Fibroblast of the conjunctiva (primary cell): ENCODE measurements around the gene ZHX3.

Experiments used
- DNase-seq: peaks from one replicate; pipeline ENCODE4 v3.0.0-alpha.2; 2010; ENCODE audit warnings: low read depth

Gene ZHX3

DNA sequence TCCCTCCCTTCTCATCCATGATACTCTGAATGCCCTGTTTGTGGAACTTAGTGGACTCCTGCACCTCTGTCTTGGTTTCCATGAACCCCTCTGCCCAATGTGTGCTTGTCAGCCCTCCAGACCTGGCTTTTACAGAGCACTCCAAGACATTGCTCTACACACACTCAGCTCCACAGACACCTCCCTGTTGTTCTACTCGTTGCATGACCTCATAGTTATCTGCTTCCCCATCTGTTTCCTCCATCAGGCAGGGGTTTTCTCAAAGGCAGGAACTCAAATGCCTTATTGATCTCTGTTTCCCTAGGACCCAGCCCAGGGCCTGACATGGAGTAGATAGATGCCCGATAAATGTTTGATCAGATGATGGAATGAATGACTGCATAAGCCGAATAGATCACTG lies 166.9 kb downstream of the ZHX3 start:
- no peak for DNase-seq

DNA sequence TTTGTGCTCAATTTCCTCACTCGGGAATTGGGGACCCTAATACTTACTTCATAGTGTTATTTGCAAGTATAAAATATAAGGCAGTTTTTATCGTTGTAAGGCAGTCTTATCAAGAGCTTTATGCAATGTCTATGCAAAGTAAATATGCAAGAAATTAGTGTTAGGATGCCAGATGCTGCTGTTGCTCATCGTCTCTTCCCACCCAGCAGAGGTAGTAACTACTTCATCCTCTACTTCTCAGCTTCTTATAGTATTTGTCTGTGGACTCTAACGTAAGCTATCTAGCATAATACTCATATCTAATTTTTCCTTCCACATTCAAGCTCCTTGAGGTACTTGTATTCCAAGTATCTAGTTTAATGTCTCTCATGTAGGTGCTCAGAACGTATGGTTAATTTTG lies 168.6 kb downstream of the ZHX3 start:
- DNase-seq: no peak

DNA sequence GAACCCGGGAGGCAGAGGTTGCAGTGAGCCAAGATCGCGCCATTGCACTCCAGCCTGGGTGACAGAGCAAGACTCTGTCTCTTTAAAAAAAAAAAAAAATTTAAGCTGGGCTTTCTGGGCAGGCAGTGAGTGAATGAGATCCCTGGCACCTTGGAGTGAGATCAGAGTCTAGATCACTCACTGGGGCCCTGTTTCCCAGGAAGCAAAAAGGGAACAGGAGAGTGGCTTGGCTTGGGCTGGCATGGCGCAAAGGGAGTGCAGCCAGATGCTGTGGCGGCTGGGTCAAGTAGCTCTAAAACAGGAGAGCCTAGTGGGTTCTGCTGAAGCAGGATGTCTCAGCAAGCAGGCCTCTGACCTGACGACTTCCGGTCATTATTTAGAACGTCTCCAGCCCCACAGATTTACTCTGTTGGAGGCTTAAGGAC lies 169.8 kb downstream of the ZHX3 start:
- DNase-seq: no peak

DNA sequence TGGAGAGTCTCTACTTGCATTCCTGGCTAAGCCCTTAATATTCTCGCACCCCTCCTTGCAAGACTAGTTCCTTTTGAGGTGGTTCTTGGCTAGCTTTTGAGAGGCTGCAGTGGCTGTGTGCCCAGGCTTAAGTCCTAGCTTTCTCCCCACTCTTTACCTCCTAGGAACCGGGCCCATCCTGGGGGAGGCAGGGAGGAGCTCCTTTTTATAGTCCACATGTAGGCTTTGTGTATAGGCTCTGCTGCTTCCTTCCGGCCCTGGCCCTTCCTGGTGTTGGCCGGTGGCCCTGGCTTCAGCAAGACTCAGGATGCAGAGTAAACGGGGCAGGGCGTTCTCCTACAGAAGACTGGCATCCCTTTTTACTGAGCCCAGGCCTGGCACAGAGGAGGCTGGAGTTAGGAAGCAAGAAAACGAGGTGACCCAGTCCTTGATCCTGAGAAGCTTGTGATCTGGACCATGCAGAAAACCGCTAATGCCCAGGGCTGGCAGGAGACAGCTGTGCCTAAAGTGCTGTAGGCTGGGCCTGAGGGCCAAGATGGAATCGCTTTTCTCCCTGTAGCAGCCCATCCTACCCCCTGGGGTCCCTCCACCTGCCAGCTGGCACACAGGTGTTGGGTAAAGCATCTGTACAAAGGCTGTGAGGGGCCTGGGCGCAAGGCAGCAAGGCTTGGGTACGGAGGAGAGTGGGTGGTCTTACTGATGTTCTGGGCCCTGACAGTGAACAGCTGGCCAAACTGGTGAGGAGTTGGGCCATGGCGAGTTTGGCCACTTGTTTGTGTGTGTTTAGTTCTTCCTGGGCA lies 171.5 kb downstream of the ZHX3 start:
- no peak for DNase-seq

DNA sequence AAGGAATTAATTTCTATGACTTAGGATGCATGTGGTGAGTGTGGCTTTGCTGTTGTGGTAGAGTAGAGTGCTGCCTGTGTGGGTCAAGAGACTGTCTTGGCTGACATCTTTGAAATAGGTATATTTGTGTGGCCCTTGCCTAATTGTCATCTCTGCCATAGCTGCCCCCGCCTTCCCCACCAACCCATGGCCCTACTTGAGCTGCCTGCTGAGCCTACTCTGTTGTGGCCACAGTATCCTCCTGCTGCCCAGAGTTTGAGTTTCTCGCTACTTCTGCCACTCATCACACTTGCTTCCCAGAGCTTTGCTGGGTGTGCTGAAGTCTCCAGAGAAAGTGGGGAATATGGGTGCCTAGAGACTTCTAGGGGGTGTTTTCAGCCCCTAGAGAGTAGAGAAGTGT lies 172.2 kb downstream of the ZHX3 start:
- no peak for DNase-seq

DNA sequence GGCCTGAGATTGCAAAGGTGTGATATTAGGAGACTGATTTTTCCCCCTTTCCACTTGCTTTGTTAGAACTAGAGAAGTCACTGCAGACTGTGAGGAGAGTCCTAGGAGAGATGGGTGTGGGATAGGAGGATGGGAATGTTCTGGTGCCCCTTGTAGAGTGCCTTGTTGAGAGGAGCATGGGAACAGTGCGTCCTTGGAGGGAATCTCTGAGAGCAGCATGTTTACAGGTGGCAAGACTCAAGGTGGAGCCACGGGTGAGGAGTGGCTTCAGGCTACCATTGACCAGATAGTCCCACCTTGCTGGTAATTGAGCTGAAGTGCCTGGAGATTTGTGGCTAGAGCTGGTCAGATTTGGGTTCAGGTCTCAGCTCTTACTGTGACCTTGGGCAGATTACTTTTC lies 174.2 kb downstream of the ZHX3 start:
- no peak for DNase-seq

DNA sequence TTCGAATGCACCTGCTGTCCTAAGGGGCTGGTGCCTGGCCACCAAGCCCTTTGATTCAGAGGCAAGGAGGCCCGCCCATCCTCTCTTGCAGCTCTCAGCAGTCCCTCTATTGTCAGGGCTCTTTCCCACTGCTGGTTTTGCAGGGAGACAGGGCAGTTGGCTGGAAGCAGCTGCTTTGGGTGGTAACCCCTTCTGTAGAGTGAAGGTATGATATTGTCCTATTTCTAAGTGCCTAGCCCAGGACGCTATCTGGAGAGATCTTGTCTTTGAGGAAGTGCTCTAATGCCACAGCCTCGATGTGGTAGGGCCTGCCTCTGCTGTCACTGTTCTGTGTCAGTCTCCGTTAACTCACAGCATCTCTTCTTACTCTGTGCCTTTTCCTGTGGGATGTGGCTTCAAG lies 174.6 kb downstream of the ZHX3 start:
- no peak for DNase-seq

DNA sequence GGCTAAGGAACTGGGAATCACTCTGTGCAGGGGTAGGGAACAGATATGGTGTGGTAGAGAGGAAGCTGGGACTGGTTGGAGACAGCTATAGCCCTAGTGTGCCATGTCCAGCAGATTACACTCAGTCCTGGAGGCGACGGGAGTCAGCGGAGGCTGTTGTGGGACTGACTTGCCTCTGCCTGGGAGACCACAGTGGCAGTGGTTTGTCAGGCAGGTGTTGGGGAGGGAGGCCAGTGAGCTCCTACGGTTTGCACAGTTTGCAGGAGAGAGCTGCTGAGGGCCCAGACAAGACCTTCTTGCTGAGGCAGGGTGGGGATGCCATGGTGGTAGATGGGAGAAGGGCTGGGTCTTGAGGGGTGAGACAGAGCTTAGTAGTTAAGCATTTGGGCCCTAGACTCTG lies 175.3 kb downstream of the ZHX3 start:
- DNase-seq: no peak

DNA sequence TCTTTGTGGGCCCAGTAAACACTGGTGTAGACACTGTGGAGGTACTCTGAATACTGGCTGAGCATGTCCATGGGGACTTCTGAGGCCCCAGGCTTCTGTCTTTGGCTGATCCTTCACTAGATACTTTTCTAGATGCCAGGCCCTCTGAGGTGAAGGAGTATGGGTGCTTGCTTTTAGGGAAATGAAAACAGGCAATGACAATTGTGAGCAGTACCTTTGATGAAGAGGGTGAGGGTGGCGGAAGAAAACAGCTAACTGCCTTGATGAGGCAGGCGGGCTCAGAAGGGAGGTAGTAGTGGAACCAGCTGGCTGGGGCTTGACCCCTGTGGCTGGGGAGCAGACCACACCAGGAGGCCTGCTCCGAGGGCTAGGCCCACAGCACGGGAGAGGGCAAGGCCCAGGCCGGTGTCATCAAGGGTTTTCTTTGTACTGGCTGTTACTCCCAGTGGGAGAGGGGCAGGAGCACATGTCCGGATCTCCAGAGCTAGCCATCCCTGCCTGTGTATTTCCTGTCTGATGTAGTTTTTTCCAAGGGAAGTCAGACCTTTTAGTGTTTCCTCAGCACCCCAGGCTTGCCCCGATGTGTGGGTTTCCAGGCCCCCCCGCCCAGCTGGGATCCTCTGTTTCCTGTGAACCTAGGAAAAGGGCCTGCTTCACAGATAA lies 176.2 kb downstream of the ZHX3 start:
- DNase-seq: no peak

DNA sequence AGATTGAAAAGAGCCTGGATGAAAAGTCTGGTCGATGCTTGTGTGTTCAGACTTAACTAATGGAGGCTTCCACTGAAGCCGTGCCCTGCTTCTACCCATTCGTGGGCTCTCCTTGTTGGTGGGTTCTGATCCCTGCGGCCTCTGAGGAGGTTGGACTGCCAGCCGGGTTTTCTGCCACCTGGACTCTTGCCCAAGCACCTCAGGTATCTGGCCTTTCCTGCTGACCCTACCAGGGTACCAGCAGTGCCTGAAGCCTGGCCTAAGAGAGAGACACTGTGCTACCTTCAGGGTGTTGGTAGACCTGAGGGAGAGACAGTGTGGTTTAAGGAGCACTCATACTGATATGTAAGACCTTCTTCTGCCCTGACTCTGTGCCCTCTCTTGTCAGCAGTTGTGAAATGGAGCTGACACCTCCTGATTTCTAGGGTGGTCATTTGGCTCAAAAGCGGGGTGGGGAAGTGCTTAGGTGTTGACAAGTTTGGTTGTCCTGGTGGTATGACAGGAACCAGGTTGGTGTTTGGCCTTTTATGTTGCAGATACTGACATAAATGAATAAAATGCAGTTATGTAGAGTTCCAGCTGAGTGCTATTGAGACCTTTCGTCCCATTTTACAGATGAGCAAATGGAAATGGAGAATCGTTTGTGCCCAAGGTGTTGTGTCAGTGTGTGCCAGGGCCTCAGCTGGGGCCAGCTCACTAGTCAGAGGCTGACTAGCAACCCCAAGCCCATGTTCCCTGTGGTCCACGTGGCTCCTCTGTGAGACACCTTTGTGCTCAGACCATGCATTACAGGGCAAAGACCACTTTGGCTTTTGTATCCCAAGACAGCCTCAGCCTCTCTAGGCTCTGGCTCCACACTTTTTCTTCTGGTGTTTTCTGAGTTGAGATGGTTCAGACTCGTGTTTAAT lies 177.1 kb downstream of the ZHX3 start:
- DNase-seq: no peak

DNA sequence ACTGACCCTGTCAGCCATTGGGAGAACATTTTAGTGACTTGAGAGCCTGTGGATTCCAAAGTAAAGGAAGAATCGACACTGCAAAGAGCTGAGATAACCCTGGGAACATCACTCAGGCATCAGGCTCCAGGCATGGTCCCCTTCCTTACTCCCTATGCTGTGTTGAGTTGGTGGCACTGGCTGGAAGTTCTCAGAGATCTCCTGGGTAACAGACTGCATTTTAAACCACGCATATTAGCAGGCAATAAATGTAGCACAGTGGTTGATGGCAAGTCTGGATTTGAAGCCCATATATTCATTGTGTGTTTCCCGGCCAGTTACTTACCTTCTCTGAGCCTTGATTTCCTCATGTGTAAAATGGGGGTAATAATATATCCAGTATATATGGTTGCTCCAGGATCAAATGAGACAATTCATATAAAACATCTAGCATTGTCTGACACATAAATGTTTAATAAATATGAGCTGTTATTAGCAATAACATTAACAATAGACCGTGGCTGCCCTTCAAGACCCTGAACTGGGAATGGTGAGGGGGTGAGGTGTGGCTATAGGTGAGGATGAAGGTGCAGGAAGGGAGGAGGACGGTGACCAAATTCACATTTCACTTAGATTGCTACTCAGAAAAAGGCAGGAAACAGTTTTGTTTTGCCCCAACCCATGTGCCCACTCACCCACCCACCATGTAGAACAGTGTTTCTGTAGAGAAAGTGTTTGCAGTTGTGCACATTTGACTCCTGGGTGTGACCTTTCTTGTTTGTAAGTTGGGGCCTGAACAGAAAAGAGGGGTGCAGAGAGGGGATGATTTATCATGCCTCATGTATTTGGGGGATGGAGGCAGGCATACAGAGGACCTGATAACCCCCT lies 178.1 kb downstream of the ZHX3 start:
- DNase-seq: no peak

DNA sequence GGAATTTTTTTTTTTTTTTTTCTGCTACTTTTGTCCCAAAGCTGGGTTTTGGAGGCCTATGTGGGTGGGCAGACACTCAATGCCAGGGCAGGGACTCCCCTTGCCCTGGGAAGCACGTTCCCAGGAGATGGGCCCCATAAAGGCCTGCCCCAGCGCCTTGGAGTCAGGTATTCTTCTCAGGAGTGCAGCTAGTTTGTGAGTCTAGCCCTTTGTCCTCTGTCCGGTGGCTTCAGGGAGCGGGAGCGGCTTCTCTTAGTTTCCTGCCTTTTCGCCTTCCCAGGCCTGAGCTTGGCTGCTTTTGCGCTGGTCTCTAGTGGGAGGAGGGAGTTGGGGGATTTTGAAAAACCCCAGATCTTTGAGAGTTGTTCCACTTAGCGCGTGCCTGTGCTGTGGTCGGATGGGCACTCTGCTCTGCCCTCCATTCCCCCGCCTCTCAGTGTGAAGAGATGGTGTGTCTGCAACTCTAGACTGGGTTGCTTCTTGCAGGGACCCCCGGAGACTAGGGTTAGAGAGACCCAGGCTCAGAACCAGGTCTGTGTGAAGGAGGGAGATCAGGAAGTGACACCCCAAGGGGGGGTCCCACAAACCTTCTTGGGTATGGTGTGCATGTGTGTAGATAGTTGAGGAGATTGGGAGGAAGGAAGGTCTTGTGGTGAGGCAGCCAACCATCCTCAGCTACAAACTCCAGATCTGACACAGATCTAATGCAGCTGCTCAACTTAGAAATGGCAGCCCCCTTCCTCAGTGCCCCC lies 178.9 kb downstream of the ZHX3 start:
- DNase-seq: no peak

DNA sequence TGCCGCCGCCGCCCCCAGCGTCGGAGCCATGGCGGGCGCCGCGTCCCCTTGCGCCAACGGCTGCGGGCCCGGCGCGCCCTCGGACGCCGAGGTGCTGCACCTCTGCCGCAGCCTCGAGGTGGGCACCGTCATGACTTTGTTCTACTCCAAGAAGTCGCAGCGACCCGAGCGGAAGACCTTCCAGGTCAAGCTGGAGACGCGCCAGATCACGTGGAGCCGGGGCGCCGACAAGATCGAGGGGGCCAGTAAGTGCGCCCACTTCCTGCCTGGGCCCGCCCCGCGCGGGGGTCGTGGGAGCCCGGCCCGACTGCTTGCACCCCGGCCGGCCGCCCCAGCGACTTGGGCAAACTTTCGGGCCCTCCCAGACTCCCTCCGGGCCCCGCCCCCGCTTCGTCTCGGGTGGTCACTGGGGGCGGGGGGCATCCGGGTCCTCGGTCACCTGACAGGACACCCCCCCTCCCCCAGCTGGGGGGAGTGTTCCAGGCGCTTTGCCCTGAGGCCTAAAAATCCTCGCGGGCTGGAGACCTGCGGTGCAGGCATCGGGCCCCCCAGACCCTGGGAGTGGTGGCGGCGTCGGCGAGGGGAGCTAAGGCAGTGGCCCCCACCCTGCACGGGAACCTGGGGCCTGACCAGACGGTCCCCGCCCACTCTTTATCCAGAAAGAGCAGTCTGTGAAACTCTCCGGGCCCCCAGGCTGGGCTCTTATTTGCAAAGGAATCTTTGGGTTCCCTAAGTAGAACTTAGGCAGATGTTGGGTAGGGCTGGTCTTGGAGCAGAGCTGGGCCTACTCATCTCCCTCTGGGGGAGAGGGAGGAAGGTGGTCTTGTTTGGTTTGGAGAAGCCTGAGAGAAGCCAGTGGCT lies 179.7 kb downstream of the ZHX3 start:
- DNase-seq: peak; percentile 31

DNA sequence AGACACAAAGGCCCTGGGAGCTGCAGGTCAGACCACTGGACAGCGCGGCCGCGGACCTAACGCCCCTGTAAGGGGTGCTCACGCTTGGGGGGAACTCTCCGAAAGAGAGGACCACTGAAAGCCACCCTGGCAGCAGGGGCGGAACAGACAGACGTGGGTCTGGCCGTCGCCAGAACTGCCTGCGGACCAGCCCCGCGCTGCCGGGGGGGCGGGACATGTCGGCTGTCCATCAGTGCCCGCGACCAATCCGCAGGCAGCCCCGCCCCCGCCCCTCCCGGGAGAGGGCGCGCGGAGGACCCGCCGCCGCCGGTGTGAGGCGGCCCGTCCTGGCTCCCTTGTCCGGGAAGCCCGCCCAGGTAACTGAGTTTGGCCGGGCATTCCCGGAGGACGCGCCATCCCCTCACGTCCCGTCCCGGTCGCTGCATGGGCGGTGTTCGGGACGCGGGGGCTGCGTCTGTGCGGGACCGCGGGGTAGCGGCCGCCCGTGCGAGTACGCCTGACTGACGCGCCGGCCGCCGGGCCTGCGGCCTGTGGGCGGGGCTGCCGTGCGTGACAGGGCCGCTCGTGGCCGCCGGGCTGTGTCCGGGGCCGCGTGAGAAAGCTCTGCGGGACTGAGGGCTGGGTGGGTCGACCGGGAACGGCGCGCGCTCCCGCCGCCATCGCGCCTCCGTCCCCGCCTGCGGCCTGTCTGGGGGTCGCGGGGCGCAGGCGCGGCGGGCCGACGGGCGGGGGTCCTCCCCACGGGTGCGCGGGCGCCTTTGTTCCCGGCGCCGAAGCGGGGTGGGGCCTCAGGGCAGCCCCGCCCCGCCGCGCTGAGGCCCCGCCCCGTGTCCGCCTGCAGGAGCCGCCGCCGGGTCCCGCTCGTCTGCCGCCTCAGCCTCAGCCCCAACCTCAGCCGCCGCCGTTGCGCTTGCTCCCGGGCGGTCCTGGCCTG lies 180.6 kb downstream of the ZHX3 start, which contains the start of gene PLCG1:
PLCG1 (plus strand) TSS at position 864 of the 934 bp plus-strand sequence. CDS start 99 bp downstream, outside the sequence.
- DNase-seq: peak; percentile 60

DNA sequence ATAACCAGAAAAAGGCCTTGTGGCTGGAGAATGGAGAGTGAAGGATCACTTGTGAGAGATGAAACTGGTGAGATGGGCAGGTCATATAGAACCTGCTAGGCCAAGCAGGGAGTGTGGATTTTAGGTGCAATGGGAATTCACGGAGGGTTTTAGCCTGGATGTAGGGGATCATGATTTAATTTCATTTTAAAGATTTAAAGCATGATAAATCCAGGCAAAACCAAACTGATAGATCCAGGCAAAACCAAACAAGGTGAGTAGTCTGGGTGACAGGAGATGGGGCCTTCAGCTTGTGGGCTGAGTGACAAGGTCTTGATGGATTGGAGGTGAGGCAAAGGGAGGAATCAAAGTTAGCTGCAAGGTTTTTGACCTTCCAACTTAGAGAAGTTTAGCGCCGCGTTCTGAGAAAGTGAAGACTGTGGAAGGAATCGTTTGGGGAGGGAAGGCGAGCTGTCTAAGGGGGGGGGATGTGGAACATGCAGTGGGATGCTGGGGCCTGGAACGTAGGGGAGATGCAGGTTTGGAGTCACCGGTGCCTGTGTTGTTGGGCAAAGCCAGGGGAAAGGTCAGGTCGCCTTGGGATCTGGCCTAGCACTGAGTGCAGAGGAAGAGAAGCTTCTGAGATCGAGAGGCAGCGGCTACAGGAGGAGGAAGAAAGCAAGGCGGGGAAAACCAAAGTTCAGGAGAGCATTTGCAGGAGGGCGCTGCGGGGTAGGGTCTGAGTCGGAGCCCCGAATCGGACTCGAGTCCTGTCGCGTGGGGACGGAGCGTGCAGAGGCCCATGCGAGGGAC lies 181.4 kb downstream of the ZHX3 start:
- DNase-seq: no peak

DNA sequence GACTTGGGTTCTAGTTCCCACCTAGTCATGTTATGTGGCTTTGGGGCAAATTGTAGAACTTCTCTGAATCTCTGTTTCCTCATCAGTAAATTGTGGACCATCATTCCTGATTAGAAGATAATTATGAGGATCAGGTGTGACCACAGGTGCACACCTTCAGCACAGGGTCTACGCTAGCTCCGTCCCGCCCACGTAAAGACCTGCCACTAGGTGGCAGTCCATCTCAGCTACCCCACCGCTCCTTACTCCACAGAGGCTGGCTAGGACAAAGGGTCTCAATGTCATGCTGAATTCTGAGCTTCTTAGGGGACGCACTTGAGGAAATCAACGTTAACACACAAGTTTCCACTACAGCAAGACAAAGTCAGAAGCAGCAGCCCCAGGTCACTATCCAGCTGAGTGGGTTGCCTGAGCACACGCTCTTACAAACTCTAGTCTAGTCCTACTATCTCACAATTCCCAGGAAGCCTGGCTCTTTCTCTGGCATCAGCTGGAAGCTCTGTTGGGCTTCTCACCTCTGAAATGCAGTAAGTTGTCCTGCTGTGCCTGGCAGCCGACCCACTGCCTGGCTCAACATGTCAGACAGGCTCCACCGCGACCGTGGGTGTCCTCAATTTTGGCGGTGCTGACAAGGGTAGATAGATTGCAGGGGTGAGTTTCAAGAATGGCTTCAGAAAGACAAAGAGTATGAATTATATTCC lies 182.2 kb downstream of the ZHX3 start:
- no peak for DNase-seq
